ENCODE measurements around the gene MYRFL.

MYRFL gene

DNA sequence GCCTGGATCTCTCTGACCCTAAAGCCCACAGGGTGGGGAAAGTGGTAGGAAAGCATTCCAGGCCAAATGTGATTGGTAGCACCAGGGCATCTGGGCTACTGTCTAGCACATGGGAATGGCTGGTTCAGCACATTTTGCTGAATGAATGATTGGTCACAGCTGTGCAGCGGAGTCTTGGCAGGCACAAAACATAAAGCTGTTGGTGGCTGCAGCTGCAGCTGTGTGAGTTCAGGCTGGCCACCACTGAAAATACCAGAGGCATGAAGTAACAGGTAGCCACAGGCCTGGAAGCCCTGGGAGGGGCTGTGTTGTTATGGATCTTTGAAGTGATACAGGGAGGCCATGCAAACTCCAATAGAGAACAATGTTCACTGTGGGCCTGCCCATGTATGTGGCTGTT, 72.7 kb downstream of the MYRFL start:
- DNase-seq (ENCODE audit: low read depth in 2 of 2) = no peak

DNA sequence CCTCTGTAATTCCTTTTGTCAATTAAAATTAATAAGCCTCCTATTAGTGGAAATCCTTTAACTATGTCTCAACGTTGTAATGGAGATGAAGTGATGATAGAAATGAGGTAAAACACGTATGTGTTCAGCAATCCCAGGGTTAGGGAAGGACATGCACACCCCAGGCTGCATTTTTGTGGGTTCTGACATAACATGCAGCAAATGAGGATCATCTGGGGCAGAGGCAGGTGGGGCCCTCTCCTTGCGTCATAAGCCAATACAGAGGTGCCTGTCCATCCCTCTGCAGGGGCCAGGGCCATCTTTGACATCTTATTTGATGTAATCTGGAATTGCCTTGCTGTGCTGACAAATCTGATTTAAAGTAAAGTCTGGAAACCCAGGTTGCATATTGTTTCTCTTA, 73.2 kb downstream of the MYRFL start:
- no peak for DNase-seq (ENCODE audit: low read depth in 2 of 2)

DNA sequence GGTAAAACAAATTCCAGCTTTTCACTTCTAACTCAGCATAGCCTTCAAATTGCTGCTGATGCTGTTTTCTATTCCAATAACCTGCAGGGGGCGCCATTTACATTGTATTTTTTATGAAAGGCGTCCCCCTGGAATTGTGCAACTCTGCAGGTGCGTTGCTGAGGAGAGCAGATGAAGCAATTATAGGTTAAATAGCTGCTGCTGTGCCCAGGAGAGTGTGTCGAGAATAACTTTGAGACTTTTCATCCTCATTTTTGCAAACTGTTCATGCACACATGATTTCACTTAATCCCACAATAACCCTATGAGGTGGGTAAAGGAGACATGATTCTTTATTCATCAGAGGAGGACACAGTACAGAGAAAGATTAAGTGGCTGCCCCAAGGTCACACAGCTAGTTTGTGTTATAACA, 75.7 kb downstream of the MYRFL start:
- peak; percentile 25 to 27 for DNase-seq (ENCODE audit: low read depth in 2 of 2)

DNA sequence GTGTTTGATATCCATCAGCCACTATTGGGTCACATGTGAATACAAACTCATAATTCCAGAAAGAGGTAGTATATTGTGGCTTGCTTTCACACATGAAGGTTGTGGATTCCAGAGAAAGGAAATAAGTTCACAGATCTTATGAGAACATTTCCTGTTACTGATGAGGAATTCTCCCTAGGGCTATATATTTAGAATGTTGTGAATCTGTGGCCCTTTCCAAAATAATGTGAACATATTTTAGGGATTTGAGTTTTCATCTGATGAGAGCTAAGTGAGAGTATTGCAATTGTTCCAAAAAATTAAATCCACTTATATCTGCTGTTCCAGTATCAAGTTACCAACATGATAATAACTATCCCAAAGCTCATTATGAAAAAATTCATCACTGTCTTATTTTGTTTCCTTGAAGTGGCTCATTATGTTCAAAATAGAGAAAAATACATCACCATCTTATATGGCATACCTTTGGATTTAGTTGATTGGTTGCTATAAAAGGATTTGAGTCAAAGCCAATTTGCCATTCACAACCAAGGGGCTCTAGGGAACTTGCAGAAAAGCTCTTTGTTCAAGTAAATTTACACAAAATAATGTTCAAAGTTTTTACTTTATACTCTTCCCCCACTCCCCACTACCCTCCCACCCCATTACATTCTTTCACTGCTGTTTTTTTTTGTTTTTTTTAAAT, 76.3 kb downstream of the MYRFL start:
- DNase-seq (ENCODE audit: low read depth in 2 of 2) = no peak

DNA sequence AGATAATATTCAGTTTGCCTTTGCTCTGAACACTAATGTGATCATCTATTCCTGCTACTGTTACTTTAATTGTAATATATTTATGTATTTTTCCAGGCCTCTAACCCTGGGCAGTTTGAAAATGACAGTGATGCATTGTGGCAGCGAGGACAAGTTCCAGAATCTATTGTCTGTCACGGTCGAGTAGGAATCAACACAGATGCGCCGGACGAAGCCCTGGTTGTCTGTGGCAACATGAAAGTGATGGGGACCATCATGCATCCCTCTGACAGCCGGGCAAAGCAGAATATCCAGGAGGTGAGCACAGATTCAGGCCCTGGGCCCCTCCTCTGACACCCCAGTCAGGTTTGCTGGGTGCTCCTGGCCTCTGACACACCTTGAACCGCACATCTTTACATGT, 78.5 kb downstream of the MYRFL start:
- no peak for DNase-seq (ENCODE audit: low read depth in 2 of 2)

GRCh38 chr12:69904777-69905176, 79.8 kb downstream of the MYRFL start:
- DNase-seq (ENCODE audit: low read depth in 2 of 2) = no peak

- DNase-seq (ENCODE audit: low read depth in 2 of 2) = no peak
Observed at GRCh38 chr12:69905801-69906200, 80.8 kb downstream of the MYRFL start.

DNA sequence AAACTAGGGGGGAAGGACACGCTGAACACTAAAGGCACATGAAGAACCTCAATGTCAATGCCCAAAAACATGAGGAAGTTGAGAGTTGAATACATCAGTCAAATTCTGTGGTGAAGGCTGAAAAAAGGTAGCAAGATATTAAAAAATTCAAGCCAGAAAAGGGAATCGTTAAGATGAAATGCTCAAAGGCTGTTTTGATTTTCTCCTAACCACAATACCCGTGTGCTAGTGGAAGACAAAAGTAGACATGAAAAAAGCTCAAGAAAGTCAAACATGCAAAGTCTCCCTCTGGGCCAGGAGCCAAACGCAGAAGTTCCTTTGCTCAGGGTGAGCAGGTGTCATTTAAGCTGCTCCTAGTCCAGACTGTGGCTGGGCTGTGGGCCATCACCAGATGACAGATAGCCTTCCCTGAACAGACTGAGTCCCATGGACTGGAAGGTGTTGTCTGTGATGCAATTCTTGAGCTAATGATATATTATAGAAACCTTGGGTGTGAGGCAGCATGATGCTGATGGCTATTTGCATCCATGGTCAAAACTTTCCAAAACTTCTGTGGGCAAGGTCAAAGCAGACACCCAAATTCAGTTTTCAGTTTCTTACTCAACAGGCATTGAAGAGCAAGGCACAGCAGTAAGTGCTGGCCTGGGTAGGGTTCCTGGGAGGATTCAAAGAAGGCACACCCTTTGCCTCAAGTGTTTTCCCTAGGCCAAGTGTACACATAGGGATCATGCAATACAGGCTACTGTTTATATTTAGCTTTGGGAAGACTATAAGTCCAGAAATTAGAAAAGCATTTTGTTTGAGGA, 81.6 kb downstream of the MYRFL start:
- DNase-seq (ENCODE audit: low read depth in 2 of 2) = no peak

GRCh38 chr12:69908203-69908602, 83.2 kb downstream of the MYRFL start:
- DNase-seq (ENCODE audit: low read depth in 2 of 2) = no peak

GRCh38 chr12:69910694-69911093, 85.7 kb downstream of the MYRFL start:
- no peak for DNase-seq (ENCODE audit: low read depth in 2 of 2)

DNA sequence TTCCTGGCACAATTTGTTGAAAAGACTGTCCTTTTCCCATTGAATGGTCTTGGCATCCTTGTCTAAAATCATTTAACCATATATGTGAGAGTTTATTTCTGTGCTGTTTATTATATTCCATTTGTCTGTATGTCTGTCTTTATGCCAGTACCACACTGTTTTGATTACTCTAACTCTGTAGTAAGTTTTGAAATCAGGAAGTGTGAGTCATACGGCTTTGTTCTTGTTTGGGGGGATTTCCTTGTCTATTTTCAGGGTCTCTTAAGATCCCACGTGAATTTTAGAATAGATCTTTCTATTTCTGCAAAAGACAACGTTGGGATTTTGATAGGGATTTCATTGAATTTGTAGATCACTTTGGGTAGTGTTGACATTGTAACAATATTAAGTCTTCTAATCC, 88.5 kb downstream of the MYRFL start:
- no peak for DNase-seq (ENCODE audit: low read depth in 2 of 2)

DNA sequence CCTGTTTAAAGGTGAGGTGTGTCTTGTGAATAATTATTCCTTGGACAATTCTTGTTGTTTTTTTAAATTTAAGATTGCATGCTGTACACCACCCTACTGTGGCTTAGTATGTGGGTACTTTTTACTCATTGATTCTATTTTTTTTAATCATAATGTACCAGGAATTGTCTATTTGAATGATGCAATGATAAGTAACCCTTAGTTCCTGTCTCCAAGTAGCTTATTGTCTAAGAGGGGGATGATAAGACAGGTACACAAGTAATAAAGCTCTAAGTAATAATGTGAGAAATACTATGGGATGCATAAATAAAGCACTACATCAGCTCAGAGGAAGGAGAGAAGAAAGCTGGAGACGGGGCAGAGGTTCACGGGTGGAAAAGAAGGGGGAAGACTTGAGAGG, 90.9 kb downstream of the MYRFL start:
- no peak for DNase-seq (ENCODE audit: low read depth in 2 of 2)

DNA sequence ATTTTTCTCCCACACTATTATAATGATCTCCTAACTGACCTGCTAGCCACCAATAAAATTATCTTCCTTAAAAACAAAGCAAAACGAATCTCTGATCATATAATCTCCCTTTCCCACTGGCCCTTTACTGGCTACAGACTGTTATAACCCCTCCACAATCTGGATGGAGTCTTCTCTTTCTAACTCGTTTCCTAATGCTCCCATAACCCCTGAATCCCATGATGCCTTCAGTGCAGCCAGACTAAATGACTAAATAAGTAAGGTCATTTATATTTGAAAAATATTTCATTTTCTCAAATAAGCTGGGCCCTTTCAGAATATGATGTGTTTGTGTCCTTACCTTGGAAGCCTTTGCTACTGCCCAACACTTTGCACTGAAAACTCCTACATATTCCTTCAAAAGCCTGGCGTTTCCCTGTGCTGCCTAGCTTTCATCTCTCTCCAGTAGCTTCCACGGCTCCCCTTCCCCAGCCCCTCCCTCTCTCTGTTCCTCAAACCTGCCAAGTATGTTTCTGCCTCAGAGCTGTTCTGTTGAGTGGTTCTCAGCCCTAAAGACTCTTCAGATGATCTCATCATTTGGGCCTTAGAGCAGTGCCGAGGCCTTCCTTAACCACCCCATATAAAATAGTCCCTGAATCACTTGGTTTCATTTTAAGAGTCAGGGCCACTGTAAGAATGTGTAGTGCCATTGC, 91.7 kb downstream of the MYRFL start:
- DNase-seq (ENCODE audit: low read depth in 2 of 2) = no peak

DNA sequence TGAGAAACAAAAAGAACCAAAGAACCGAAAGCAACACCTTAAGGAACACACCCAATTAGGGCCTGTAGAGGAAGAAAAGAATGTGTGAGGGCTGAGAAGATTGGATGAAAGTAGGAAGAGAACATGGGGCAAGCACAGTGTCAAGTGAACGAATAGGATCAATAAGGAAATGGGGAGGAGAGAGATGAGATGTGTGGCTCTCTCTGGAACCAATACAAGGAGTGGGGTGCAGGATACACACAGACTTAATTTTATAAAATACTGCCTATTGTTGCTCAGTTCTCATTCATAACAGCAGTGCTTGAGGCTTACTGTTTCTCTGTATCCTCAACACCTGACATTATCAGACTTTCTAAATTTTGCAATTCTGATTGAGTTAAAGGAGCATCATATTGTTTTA, 93.3 kb downstream of the MYRFL start:
- no peak for DNase-seq (ENCODE audit: low read depth in 2 of 2)

DNA sequence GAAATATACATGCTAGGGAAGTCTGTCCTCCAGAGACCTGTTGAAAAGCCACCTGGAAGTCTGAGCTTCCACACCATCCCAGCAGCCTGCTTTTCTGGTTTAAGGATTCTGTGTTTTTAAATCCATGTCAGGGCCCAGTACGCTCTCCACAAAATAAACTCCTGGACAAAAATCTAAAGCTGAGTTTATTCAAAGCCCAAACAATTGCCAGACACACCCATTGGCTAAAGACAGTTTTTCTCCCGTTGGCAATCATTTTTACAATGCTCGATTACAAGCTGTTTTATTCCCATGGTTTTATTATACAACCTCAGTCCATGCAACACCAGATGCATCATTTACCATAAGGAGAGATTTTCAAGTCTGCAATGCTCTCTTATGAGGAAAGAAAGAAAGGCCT, 94.5 kb downstream of the MYRFL start:
- no peak for DNase-seq (ENCODE audit: low read depth in 2 of 2)

GRCh38 chr12:69921831-69922230, 96.8 kb downstream of the MYRFL start:
- no peak for DNase-seq (ENCODE audit: low read depth in 2 of 2)

DNA sequence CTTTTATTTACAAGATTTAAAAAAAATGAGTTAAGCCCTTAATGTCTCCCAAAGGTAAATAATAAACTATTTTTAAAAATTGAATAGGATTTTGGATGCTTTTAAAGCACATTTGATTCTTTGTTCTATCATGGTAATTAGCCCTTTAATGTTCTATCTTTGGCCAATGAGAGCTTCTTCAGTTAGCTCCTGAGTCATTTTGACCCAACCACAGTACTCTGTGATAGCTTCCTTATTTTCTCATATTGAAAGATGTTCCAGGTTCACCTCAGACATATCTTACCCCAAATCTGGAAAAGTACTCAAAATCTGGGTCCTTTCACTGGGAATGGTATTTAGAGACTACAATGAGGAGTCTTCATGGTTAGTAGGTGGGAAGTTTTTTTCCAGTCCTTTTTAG, 98.0 kb downstream of the MYRFL start:
- DNase-seq (ENCODE audit: low read depth in 2 of 2) = no peak

DNA sequence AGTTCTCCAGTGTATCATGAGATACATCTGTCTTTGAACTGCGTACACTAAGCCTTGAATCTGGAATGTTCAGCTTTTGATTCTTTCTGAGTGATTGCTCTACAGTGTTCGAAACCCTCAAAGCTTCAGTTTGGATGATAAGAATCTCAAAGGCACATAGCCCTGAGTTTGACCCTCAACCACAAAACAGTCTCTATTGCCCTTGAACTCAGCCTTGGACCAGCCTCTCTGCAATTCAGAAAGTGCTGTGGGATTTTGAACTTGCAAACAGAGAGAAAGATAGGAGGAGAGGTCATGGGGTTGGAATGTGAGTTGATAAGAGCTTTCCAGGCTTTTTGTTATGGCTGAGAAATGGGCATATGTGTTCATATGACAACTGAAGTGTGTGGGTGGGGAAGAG, 100.3 kb downstream of the MYRFL start:
- DNase-seq (ENCODE audit: low read depth in 2 of 2) = no peak

DNA sequence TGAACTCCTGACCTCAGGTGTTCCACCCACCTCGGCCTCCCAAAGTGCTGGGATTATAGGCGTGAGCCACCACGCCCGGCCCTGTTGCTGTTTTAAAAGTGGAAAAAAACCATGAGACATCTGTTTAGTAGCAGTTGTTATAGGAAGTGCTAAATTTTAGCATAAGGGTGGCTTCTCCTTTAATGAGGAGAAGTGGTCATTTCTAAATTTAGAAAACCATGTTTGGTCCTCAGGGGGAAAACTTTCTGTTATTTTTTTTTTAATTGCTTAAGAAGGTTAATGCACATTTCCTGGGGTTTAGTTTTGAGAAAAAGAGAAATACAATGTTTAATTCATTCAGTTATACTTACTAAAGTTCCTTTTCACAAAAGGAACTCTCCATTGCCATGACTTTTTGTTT, 102.1 kb downstream of the MYRFL start:
- no peak for DNase-seq (ENCODE audit: low read depth in 2 of 2)

- no peak for DNase-seq (ENCODE audit: low read depth in 2 of 2)
Observed at GRCh38 chr12:69929125-69929524, 104.1 kb downstream of the MYRFL start.

DNA sequence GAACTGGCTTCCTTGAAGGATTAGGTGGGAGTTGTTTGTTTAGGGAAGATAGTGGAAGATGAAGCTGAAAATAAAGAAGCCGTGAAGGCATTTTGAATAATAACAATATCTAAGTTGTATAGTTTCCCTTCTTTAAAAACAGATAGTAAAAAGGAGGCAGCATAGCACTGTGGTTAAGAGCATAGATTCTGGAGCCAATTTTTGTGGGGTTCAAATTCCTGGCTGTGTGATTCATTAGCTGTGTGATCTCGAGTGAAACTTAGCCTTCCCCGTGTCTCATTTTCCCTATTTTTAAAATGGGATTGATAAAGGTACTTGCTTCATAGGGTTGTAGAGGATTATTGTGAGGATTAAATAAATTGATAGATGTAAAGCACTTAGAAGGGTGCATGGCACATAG, 104.5 kb downstream of the MYRFL start:
- DNase-seq (ENCODE audit: low read depth in 2 of 2) = no peak

GRCh38 chr12:69931569-69931968, 106.5 kb downstream of the MYRFL start:
- DNase-seq (ENCODE audit: low read depth in 2 of 2) = no peak

- no peak for DNase-seq (ENCODE audit: low read depth in 2 of 2)
Observed at GRCh38 chr12:69932154-69932553, 107.1 kb downstream of the MYRFL start.
